GM21529 (cell line): ENCODE results near the gene LRMDA.
"Not testable (repeated sequence)": the region's sequence is repeated elsewhere in the genome, so short reads cannot be mapped to it uniquely, and the experiment has no call there.

ENCODE experiments used
- ATAC-seq: cut with Tn5 transposase; IDR thresholded peaks from one replicate; pipeline ENCODE4 v1.9.1; 2021; ENCODE audit not compliant: unreplicated experiment

Gene LRMDA

DNA sequence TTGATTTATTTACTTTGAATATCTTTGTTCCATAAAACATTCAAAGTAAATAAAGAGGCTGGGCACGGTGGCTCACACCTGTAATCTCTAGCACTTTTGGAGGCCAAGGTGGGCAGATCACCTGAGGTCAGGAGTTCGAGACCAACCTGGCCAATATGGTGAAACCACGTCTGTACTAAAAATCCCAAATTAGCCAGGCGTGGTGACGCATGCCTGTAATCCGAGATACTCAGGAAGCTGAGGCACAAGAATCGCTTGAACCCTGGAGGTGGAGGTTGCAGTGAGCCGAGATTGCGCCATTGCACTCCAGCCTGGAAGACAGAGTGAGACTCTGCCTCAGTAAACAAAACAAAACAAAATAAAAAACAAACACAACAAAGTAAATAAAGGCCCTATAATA, 1153.0 kb downstream of the LRMDA start:
- ATAC-seq = not testable (repeated sequence)
